ENCODE results near the gene PRRC2B.
A peak's percentile ranks its signal among the peaks of the same experiment; 100 is the strongest.
"Not testable (repeated sequence)": the region's sequence is repeated elsewhere in the genome, so short reads cannot be mapped to it uniquely, and the experiment has no call there.

The PRRC2B gene

GRCh38 chr9:131387394-131387793 lies 6.5 kb upstream of the PRRC2B start:
- DNase-seq = no peak

- DNase-seq = no peak
These were observed 2.9 kb upstream of the PRRC2B start for GRCh38 chr9:131391020-131391419.

- DNase-seq = no peak
These were observed 2.4 kb upstream of the PRRC2B start for GRCh38 chr9:131391504-131391903.

GRCh38 chr9:131394464-131395156 lies 724 bp downstream of the PRRC2B start:
- DNase-seq = peak; percentile 17

- no peak for DNase-seq
These were observed 1.5 kb downstream of the PRRC2B start for GRCh38 chr9:131395157-131396098.

- DNase-seq = not testable (repeated sequence)
These were observed 2.2 kb downstream of the PRRC2B start for GRCh38 chr9:131396099-131396479.

- DNase-seq = no peak
These were observed 2.7 kb downstream of the PRRC2B start for GRCh38 chr9:131396626-131397025.

- DNase-seq = no peak
These were observed 3.4 kb downstream of the PRRC2B start for GRCh38 chr9:131397100-131397790.

GRCh38 chr9:131398204-131398603 lies 4.3 kb downstream of the PRRC2B start:
- DNase-seq = no peak

- no peak for DNase-seq
These were observed 6.1 kb downstream of the PRRC2B start for GRCh38 chr9:131399972-131400371.

GRCh38 chr9:131400627-131401026 lies 6.7 kb downstream of the PRRC2B start:
- DNase-seq = no peak

GRCh38 chr9:131402073-131402472 lies 8.2 kb downstream of the PRRC2B start:
- DNase-seq = no peak

GRCh38 chr9:131402738-131403492 lies 9.0 kb downstream of the PRRC2B start:
- DNase-seq = peak; percentile 39

- no peak for DNase-seq
These were observed 9.5 kb downstream of the PRRC2B start for GRCh38 chr9:131403493-131403773.

- no peak for DNase-seq
These were observed 10.7 kb downstream of the PRRC2B start for GRCh38 chr9:131404581-131404980.

- no peak for DNase-seq
These were observed 11.1 kb downstream of the PRRC2B start for GRCh38 chr9:131404987-131405386.

GRCh38 chr9:131405428-131405827 lies 11.5 kb downstream of the PRRC2B start:
- no peak for DNase-seq

- DNase-seq = no peak
These were observed 12.1 kb downstream of the PRRC2B start for GRCh38 chr9:131405858-131406537.

- no peak for DNase-seq
These were observed 12.9 kb downstream of the PRRC2B start for GRCh38 chr9:131406563-131407436.

- no peak for DNase-seq
These were observed 13.9 kb downstream of the PRRC2B start for GRCh38 chr9:131407717-131408195.

- DNase-seq = no peak
These were observed 15.6 kb downstream of the PRRC2B start for GRCh38 chr9:131409458-131409992.
